SKM-1 (cell line): Measurements from ENCODE around the gene ST6GALNAC1.
A peak's percentile ranks its signal among the peaks of the same experiment; 100 is the strongest.

ENCODE experiments used
- DNase-seq: peaks from one replicate; lab custom pipeline; 2025; ENCODE audit not compliant: unreplicated experiment; lab: John Stamatoyannopoulos, UW

The ST6GALNAC1 gene

DNA sequence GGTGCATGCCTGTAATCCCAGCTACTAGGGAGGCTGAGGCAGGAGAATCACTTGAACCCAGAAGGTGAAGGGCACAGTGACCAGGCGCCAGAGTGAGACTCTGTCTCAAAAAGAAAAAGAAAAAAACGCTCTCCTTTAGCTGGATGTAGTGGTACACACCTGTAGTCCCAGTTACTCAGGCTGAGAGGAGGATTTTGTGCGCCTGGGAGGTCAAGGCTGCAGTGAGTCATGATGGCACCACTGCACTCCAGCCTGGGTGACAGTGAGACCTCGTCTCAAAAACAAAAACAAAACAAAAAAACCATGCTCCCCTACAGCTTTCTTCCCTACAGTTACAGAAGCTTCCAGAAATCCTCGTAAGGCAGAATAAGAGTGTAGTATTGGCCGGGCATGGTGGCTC, 33.1 kb upstream of the ST6GALNAC1 start:
- DNase-seq: no peak

- no peak for DNase-seq
Measured at GRCh38 chr17:76675648-76676047, 32.1 kb upstream of the ST6GALNAC1 start.

DNA sequence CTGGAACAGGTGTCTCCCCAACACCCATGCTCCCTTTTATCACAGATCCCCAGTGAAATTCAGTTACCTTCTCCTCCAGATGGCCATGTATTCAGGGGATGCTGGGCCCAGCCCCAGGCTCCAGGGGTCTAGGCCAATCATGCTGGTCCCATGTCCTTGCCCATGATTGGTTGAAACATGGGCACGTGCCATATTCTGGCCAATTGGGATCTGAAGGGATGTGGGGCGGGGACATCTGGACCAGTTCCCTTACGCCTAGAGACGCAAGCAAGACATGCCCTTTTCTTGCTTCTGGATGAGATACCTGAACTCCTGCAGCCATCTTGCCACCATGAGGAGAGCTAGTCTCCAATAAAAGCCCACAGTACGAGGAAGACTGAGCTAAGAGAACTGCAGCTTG, 31.0 kb upstream of the ST6GALNAC1 start:
- no peak for DNase-seq

GRCh38 chr17:76673729-76674128, 30.2 kb upstream of the ST6GALNAC1 start:
- DNase-seq: no peak

DNA sequence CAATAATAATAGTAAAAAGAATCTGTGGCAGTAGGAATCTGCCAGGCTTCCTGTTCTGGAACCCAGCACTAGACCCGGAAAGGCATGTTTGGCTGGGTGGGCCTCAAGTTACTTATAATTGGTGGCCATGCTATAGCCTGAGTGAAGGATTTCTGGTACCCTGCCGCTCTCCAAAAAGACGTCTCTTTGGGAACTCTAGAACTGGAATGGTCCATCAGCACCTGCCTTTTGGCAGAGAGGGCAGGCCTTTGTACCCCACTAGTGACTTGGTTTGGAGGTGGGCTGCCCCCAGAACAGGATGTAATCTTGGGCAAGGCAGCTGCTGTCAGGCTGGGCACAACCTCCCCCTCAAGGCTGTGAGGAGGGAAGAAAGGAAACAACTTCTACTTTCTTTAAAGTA, 29.3 kb upstream of the ST6GALNAC1 start:
- no peak for DNase-seq

- DNase-seq: no peak
Measured at GRCh38 chr17:76672270-76672851, 28.8 kb upstream of the ST6GALNAC1 start.

- DNase-seq: no peak
Measured at GRCh38 chr17:76671912-76672262, 28.3 kb upstream of the ST6GALNAC1 start.

- DNase-seq: peak; percentile 99
Measured at GRCh38 chr17:76671123-76671911, 27.8 kb upstream of the ST6GALNAC1 start.

DNA sequence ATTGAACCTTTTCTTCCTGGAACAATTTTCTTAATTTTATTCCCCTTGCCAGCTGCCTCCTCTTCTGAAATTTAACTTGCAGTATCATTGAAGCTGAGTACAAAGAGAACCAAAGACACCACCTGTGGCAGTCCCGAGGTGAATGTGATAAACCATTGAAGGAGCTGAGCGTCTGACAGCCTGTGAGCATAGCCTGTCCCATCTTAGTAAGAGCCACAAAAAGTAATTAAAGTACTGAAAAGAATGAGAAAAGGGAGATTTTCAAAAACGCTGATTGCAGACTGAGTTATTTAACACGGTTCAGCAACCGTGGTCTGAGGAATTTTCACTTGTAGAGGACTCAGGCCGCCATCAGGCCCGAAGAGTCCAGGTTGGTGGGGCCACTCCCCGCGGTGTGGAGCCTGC, 27.2 kb upstream of the ST6GALNAC1 start:
- DNase-seq: no peak

- DNase-seq: no peak
Measured at GRCh38 chr17:76670020-76670717, 26.6 kb upstream of the ST6GALNAC1 start.

DNA sequence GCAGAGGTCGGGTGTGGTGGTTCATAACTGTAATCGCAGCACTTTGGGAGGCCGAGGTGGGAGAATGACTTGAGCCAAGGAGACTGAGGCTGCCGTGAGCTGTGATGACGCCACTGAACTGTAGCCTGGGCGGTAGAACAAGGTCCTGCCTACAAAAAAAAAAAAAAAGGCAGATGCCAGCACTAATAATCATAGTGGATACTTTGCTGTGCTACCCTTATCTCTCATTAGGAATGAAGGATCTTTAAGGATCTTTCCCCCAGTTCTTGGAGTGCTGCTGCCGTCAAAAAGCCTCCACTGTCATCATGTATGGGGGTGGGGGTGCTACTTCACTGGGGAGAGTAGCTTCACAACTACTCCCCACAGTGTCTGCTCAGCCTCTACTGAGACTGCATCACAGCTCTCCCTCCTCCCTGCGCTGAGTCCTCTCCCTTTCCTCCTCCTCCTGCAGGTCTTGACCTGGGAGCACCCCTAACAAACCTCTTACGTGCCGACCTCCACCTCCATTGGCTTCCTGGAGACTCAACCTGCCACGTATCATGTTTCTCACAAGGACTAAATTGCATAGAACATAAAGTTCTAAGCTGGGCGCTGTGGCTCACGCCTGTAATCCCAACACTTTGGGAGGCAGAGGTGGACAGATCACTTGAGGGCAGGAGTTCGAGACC, 24.4 kb upstream of the ST6GALNAC1 start:
- DNase-seq: no peak

DNA sequence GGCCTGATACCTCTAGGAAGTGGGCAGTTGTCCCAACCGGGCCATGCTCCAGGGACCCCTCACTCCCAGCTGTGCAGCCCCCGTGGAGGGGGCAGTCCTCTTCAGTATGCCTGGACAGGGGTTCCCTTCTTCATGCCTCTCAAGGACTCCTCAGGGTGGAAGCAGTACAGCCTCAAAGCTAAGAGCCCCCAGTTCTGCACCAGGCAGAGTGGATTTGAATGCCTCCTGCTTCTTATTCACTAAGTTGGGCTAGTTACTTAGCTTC, 23.9 kb upstream of the ST6GALNAC1 start:
- no peak for DNase-seq

DNA sequence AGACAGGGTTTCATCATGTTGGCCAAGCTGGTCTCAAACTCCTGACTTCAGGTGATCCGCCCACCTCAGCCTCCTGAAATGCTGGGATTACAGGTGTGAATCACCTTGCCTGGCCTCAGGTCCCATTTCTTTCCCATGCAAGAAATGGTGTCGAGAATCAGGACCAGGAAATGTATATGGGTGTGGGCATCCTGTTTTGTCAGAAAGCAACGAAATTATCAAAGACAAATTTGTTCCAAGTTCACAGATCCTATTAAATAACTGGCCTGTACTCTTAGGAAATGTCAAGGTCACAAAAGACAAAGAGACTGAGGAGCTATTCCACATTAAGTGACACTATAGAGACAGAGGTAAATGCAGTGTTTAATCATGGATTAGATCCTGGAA, 17.1 kb upstream of the ST6GALNAC1 start:
- DNase-seq: no peak

GRCh38 chr17:76659928-76660655, 16.5 kb upstream of the ST6GALNAC1 start:
- no peak for DNase-seq

DNA sequence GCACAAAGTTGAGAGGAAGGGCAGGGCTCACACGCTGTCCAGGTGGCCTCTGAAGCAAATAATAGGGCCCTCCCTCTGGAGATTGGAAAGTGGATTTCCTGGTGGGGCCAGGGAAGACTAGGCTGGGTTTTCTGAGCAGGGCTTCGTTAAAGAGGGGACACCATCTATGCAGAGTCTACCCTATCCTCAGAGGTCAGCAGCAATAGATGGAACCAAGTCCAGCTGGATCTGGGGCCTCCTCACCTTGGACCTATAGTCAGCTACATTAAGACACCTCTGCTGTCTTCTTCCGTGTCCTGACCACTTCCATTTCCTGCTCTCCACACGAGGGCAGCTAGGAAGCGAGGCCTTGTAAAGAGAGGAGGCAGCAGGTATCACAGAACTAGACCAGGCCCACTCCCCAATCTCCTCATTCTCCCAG, 14.7 kb upstream of the ST6GALNAC1 start:
- no peak for DNase-seq

GRCh38 chr17:76657505-76658241, 14.1 kb upstream of the ST6GALNAC1 start:
- no peak for DNase-seq

- no peak for DNase-seq
Measured at GRCh38 chr17:76654408-76654807, 10.9 kb upstream of the ST6GALNAC1 start.

- DNase-seq: no peak
Measured at GRCh38 chr17:76650504-76650903, 6.9 kb upstream of the ST6GALNAC1 start.

GRCh38 chr17:76646712-76647111, 3.2 kb upstream of the ST6GALNAC1 start:
- no peak for DNase-seq

DNA sequence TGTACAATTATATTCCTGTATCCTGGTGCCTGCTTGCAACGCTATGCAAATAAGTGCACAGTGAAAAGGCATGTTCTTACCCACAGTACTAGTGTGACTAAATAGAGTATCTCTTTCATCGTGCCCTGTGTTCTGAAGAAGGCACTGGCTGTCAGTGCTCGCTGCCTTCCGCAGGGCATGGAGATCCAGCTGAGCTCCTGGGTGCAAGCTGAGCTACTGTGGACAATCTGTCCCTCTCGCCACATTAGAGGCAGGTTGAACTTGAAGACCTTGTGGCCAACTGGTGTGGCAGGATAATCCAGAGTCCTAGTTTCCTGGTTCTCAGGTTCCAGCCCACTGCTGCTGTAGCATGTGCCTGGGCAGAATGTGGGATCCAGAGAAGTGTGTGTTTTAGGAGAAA, 1.9 kb upstream of the ST6GALNAC1 start:
- DNase-seq: no peak

GRCh38 chr17:76644995-76645394, 1.4 kb upstream of the ST6GALNAC1 start:
- no peak for DNase-seq
